ENCODE results near the gene KDM4D.
"Not testable (repeated sequence)": the region's sequence is repeated elsewhere in the genome, so short reads cannot be mapped to it uniquely, and the experiment has no call there.

The KDM4D gene

DNA sequence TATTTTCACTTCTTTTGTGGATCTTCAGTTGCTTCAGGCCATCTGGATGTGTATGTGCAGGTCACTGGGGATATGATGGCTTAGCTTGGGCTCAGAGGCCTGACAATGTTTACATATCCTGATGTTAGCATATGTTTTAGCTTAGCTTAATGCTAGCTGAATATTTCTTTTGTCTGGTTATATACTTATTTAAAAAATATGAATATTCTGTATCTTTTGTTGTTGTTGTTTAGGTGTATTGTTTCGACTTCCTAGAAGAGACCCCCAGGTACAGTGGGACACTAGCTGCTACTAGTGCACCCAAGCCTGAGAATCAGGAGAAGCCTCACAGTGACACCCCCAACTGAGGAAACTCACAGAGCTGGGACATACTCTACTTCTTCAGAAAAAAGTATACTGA, 51.4 kb downstream of the KDM4D start, which contains the start of gene KDM4E:
KDM4E (plus strand) TSS at position 301 of the 400 bp plus-strand sequence. CDS start 300 bp downstream, outside the sequence.
- no peak within 1 kb of the TSS for H3K4me3 ChIP-seq (ENCODE audit: low read length)
- DNase-seq (ENCODE audit: low read depth), result no peak
- no peak for TF ChIP-seq CTCF (IDR thresholded peaks at IDR 0.05; ENCODE audit: insufficient read depth, low read depth, low read length, missing control alignments)

DNA sequence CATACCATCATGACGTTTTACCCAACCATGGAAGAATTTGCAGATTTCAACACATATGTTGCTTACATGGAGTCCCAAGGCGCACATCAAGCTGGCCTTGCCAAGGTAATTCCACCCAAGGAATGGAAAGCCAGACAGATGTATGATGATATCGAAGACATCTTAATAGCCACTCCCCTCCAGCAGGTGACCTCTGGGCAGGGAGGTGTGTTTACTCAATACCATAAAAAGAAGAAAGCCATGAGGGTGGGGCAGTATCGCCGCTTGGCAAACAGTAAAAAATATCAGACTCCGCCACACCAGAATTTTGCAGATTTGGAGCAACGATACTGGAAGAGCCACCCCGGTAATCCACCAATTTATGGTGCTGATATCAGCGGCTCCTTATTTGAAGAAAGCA, 52.1 kb downstream of the KDM4D start:
- DNase-seq (ENCODE audit: low read depth); H3K4me3 ChIP-seq (ENCODE audit: low read length): not testable (repeated sequence)

DNA sequence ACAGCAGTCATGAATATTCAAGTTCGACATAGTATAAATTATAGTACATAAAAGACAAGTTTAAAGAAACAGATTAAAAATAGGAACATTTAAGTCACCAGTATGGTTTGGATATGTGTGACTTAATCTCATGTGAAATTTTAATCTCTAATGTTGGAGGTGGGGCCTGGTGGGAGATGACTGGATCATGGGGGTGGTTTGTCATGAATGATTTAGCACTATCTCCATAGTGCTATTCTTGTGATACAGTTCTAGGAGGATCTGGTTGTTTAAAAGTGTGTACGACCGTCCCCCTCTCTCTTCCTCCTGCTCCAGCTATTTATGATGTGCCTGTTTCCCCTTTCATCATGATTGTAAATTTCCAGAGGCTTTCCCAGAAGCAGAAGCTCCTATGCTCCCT, 54.8 kb downstream of the KDM4D start:
- no peak for TF ChIP-seq CTCF (IDR thresholded peaks at IDR 0.05; ENCODE audit: insufficient read depth, low read depth, low read length, missing control alignments)
- no peak for DNase-seq (ENCODE audit: low read depth)

GRCh38 chr11:95033051-95033450, 59.5 kb downstream of the KDM4D start:
- H3K4me3 ChIP-seq (ENCODE audit: low read length), result no peak overlapping the region
- DNase-seq (ENCODE audit: low read depth), result no peak
- TF ChIP-seq CTCF (IDR thresholded peaks at IDR 0.05; ENCODE audit: insufficient read depth, low read depth, low read length, missing control alignments), result no peak

More for the DNA sequence above, 54.8 kb downstream of the KDM4D start:
- H3K4me3 ChIP-seq (ENCODE audit: low read length), result no peak overlapping the region

DNA sequence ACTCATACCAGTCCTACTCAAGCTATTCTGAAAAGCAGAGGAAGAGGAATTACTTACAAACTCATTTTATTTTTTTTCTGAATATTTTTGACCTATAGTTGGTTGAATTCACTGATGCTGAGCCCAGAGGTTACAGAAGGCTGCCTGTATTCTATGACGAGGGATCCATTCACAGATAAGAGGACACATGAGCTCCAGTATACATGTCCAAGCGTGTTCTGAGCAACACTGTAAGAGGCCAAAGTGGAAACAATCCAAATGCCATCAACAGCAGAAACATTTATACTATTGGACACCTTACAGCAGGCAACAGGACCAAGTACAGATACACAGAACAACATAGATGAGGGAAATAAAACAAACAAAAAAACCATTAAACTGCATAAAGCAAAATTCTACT, 61.8 kb downstream of the KDM4D start:
- no peak overlapping the region for H3K4me3 ChIP-seq (ENCODE audit: low read length)
- no peak for TF ChIP-seq CTCF (IDR thresholded peaks at IDR 0.05; ENCODE audit: insufficient read depth, low read depth, low read length, missing control alignments)
- DNase-seq (ENCODE audit: low read depth), result peak; percentile 82

DNA sequence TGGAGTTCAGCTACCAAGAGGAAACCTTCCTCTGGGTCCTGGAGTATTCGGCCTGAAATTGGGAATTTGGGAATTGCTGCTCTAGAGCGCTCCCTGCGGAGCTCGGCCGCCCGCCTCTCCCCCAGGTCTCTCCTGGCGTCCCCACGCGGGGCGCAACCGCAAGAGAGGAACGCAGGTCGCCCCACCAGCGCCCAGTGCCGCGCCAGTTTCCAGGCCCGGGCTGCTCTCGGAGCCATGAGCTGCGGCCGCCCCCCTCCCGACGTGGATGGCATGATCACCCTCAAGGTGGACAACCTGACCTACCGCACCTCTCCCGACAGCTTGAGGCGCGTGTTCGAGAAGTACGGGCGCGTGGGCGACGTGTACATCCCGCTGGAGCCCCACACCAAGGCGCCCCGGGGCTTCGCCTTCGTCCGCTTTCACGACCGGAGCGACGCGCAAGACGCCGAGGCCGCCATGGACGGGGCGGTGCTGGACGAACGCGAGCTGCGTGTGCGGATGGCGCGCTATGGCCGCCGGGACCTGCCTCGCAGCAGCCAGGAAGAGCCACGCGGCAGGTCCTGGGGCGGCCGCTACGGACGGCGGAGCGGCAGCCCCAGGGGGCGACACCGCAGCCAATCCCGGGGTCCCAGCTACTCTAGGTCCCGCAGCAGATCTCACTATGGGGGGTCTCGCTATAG, 64.0 kb downstream of the KDM4D start:
- DNase-seq (ENCODE audit: low read depth), result peak; percentile 10
- TF ChIP-seq CTCF (IDR thresholded peaks at IDR 0.05; ENCODE audit: insufficient read depth, low read depth, low read length, missing control alignments), result peak; percentile 24
- H3K4me3 ChIP-seq (ENCODE audit: low read length), result peak overlapping the region; percentile 27

DNA sequence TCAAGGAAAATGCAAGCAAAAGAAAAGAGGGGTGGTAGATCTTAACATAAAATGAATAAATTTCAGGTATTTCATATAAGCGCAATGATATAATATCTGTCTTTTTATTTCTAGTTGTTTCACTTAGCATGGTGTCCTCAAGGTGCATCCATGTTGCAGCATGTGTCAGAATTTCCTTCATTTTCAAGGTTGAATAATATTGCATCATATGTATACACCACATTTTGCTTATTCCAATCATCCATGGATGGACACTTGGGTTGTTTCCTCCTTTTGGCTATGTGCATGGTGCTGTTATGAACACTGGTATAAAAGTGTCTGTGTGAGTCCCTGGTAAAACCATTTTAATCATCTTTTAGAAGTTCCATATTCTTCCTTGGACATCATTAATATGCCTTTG, 68.7 kb downstream of the KDM4D start:
- DNase-seq (ENCODE audit: low read depth), result no peak
- TF ChIP-seq CTCF (IDR thresholded peaks at IDR 0.05; ENCODE audit: insufficient read depth, low read depth, low read length, missing control alignments), result no peak
- H3K4me3 ChIP-seq (ENCODE audit: low read length), result no peak overlapping the region
